Measurements from ENCODE around the gene GSTO2. TPM values are rescaled to one million over a fixed set of nuclear protein-coding genes. Genes with fewer than 3 reads are reported as not detected.
A peak's percentile ranks its signal among the peaks of the same experiment; 100 is the strongest.

GSTO2 gene
- total RNA-seq, 2 experiments from 2014 or later, result 1.6 TPM

DNA sequence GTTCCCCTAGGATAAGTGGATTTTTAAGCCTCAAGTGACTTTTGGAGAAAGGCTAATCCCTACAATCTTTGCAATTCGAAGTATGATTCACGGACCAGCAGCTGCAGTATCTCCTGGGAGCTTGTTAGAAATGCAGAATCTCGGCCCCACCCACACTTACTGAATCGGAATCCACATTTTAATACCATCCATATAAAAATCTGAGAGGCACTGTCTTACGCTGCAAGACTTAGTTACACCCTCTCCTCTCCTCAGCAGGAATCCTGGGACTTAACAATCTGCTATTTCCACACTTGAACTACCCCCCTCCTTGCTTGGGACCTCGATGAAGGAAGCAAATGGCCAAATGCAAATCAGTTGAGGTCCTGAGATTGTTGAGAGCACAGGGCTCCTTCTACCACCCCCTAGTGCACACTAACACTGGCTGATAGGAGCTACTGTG, 48.3 kb downstream of the GSTO2 start:
- peak overlapping the region; percentile 12 for H3K4me3 ChIP-seq (ENCODE audit: low read depth, low read length, poor library complexity, severe bottlenecking)
- peaks cover 25% of the 10 kb centered on the region for H4K20me1 ChIP-seq (ENCODE audit: insufficient read depth, low read length)
- no peak overlapping the region for H2AFZ ChIP-seq (ENCODE audit: low read length)
- peaks cover 52% of the 10 kb centered on the region for H3K4me1 ChIP-seq (ENCODE audit: insufficient read depth, low read length, poor library complexity, severe bottlenecking)
- peak overlapping the region; percentile 11 for H3K27ac ChIP-seq (ENCODE audit: low read depth, low read length, poor library complexity, severe bottlenecking)
- DNase-seq (ENCODE audit: low spot score), result peak; percentile 35
- intact Hi-C loops (cut with micrococcal nuclease; ENCODE audit: unreplicated experiment), result no loop called here
- no peaks in the 10 kb centered on the region for H3K9me3 ChIP-seq (ENCODE audit: low read length)
- POLR2A ChIA-PET, result interaction anchor here (3.2 kb wide), 1 partner anchor 20 kb away, joined by 16 read pairs; the partner anchor contains the start of gene ITPRIP
- peaks cover 55% of the 10 kb centered on the region for H3K79me2 ChIP-seq (ENCODE audit: insufficient read depth, low read depth, low read length)
- no TSS peak for BruUV-seq (replicated peaks)
- TF ChIP-seq, protein P1, sequence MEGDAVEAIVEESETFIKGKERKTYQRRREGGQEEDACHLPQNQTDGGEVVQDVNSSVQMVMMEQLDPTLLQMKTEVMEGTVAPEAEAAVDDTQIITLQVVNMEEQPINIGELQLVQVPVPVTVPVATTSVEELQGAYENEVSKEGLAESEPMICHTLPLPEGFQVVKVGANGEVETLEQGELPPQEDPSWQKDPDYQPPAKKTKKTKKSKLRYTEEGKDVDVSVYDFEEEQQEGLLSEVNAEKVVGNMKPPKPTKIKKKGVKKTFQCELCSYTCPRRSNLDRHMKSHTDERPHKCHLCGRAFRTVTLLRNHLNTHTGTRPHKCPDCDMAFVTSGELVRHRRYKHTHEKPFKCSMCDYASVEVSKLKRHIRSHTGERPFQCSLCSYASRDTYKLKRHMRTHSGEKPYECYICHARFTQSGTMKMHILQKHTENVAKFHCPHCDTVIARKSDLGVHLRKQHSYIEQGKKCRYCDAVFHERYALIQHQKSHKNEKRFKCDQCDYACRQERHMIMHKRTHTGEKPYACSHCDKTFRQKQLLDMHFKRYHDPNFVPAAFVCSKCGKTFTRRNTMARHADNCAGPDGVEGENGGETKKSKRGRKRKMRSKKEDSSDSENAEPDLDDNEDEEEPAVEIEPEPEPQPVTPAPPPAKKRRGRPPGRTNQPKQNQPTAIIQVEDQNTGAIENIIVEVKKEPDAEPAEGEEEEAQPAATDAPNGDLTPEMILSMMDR (conservative IDR thresholded peaks at IDR 0.05; ENCODE audit: low read length), result no peak; the same call in 1 of the 2 replicates
- TF ChIP-seq EZH2phosphoT487 (IDR thresholded peaks at IDR 0.05; ENCODE audit: borderline replicate concordance, low read depth, low read length), result no peak
- H3K36me3 ChIP-seq (ENCODE audit: insufficient read depth, low read length), result peaks cover 37% of the 10 kb centered on the region
- no peaks in the 10 kb centered on the region for H3K9me2 ChIP-seq (ENCODE audit: insufficient read depth, low read length)
- CTCF ChIA-PET (ENCODE audit: unreplicated experiment), result no interaction called here
- H3K4me2 ChIP-seq (ENCODE audit: low read length), result peak overlapping the region; percentile 43

DNA sequence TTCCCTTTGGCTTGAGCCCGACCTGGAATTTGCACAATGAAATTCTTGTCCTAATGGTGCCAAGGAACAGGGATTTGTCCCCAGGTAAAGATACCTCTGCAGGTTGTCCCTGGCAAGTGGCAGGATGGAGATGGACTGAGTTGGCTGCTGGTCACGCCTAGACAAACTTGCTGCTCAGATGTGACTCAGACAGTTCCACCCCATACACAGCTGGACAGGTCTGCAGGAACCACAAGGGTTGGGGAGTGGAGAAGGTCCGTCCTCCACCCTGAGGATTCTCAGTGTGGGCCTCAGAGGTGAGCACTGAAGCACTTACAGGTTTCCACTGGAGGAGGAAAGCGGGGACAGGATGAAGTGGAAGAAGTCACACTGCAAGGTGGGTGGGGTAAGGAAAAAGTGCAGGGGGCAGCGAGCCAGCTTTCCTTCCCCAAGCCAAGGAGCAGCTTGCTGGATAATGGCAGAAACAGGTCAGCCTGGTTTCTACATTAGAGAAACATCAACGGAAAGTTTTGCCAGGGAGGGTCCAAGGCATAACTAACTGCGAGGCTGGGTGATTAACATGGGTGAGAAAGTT, 48.8 kb downstream of the GSTO2 start:
- Histone ChIP-seq H3K4me2 (ENCODE audit: low read length) (peak overlapping the region; percentile 43), H3K4me3 (ENCODE audit: low read depth, low read length, poor library complexity, severe bottlenecking) (peak overlapping the region; percentile 12), H2AFZ (ENCODE audit: low read length) (no peak overlapping the region), H3K79me2 (ENCODE audit: insufficient read depth, low read depth, low read length) (peaks cover 61% of the 10 kb centered on the region), H3K36me3 (ENCODE audit: insufficient read depth, low read length) (peaks cover 32% of the 10 kb centered on the region), H3K9me2 (ENCODE audit: insufficient read depth, low read length) (no peaks in the 10 kb centered on the region), H3K27ac (ENCODE audit: low read depth, low read length, poor library complexity, severe bottlenecking) (peak overlapping the region; percentile 11), H3K9me3 (ENCODE audit: low read length) (no peaks in the 10 kb centered on the region), H4K20me1 (ENCODE audit: insufficient read depth, low read length) (peaks cover 25% of the 10 kb centered on the region), H3K4me1 (ENCODE audit: insufficient read depth, low read length, poor library complexity, severe bottlenecking) (peaks cover 57% of the 10 kb centered on the region)
- ChIA-PET POLR2A (interaction anchor here (3.2 kb wide), 1 partner anchor 20 kb away, joined by 16 read pairs; the partner anchor contains the start of gene ITPRIP), CTCF (ENCODE audit: unreplicated experiment) (no interaction called here)
- intact Hi-C loops (cut with micrococcal nuclease; ENCODE audit: unreplicated experiment), result no loop called here
- no TSS peak for BruUV-seq (replicated peaks)
- TF ChIP-seq, protein P1 (conservative IDR thresholded peaks at IDR 0.05; ENCODE audit: low read length), result peak; percentile 52
- TF ChIP-seq EZH2phosphoT487 (IDR thresholded peaks at IDR 0.05; ENCODE audit: borderline replicate concordance, low read depth, low read length), result no peak
- DNase-seq (ENCODE audit: low spot score), result no peak

DNA sequence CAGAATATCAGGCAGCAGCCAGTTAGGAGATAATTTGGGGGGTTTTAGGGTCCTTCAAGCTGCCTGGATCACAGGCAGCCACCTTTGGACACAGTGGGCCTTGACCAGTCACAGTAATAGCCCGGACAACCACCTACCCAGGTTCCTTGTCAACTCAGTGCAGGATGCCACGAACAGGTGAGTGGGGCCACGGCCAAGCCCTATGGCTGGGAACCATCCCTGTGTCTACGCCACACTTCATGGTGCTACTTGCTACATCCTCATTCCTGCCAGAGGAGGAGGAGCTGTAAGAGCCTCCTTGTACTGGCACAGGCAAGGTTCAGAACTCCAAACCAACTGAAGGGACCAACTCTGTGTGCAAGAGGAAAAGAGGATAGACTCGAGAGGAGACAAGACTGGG, 49.3 kb downstream of the GSTO2 start:
- CTCF ChIA-PET (ENCODE audit: unreplicated experiment), result no interaction called here
- intact Hi-C loops (cut with micrococcal nuclease; ENCODE audit: unreplicated experiment), result no loop called here
- peaks cover 63% of the 10 kb centered on the region for H3K4me1 ChIP-seq (ENCODE audit: insufficient read depth, low read length, poor library complexity, severe bottlenecking)
- peaks cover 25% of the 10 kb centered on the region for H4K20me1 ChIP-seq (ENCODE audit: insufficient read depth, low read length)
- H3K4me3 ChIP-seq (ENCODE audit: low read depth, low read length, poor library complexity, severe bottlenecking), result no peak overlapping the region
- POLR2A ChIA-PET, result interaction anchor here (3.2 kb wide), 1 partner anchor 19 kb away, joined by 16 read pairs; the partner anchor contains the start of gene ITPRIP
- DNase-seq (ENCODE audit: low spot score), result no peak
- no peak overlapping the region for H2AFZ ChIP-seq (ENCODE audit: low read length)
- TF ChIP-seq, protein P1 (conservative IDR thresholded peaks at IDR 0.05; ENCODE audit: low read length), result no peak
- no peak for TF ChIP-seq EZH2phosphoT487 (IDR thresholded peaks at IDR 0.05; ENCODE audit: borderline replicate concordance, low read depth, low read length)
- peaks cover 66% of the 10 kb centered on the region for H3K79me2 ChIP-seq (ENCODE audit: insufficient read depth, low read depth, low read length)
- no peak overlapping the region for H3K27ac ChIP-seq (ENCODE audit: low read depth, low read length, poor library complexity, severe bottlenecking)
- H3K36me3 ChIP-seq (ENCODE audit: insufficient read depth, low read length), result peaks cover 27% of the 10 kb centered on the region
- no peaks in the 10 kb centered on the region for H3K9me2 ChIP-seq (ENCODE audit: insufficient read depth, low read length)
- H3K4me2 ChIP-seq (ENCODE audit: low read length), result peak overlapping the region; percentile 43; the same call in 1 of the 2 replicates
- H3K9me3 ChIP-seq (ENCODE audit: low read length), result no peaks in the 10 kb centered on the region
- no TSS peak for BruUV-seq (replicated peaks)
